Kasumi-1 (cell line): ENCODE data around the gene ANO2.
"Not testable (repeated sequence)": the region's sequence is repeated elsewhere in the genome, so short reads cannot be mapped to it uniquely, and the experiment has no call there.

Source experiments
- DNase-seq, 2 experiments: peaks; one replicate each; lab custom pipeline; 2025; lab: John Stamatoyannopoulos, UW

The ANO2 gene

DNA sequence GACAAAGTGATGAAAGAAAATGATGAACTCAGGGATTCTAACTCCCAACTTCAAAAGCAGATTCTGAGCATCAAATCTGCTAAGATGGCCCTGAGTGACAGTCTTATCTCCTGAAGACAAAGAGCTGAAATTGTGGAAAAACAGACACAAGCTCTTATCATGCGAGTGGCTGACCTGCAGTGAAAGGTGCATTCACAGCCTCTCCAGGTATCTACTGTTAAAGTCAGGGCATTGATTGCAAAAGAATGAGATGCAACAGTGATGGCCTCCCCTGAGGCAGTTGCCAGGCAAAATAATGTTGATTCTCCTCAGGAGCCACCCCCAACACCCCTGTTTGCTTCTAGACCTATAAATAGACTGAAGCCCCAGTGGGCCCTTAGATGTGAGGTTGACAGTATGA, 126.2 kb downstream of the ANO2 start:
- DNase-seq, result not testable (repeated sequence)

DNA sequence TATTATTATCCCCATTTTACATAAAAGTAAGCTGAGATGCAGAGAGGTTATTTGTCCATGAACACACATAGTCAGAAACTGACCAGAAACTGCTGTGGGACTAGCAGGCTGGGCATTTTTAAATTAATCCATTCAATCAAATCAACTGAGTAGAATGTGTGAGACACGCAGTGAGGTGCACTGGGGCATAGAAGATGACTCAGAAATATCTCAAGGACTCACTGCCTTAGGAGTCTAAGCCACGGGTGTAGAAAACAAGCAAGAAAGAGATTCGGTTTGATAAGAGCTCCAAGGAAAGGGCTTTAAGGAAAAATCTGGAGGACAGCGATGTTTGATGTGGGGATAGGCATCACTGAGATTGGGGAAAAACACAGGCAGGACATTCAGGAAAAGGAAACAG, 127.8 kb downstream of the ANO2 start:
- no peak for DNase-seq

DNA sequence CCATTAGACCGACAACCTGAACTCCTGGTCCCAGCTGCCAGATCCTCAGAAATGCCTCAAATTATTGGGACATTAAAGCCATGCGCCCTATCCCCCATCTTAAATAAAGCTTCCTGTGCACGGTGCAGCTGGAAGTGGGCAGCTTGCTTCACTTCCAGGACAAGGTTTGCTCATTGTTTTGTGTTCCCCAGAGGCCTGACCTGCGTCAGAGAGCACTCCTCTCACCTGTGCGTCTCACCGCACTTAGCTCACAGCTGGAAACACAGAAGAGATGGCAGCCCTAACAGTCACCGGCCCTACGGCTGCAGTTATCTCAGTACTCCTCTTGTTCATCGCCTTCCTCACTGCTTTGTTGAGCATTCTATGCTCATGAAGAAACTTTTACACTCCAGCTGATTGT, 135.5 kb downstream of the ANO2 start:
- no peak for DNase-seq

DNA sequence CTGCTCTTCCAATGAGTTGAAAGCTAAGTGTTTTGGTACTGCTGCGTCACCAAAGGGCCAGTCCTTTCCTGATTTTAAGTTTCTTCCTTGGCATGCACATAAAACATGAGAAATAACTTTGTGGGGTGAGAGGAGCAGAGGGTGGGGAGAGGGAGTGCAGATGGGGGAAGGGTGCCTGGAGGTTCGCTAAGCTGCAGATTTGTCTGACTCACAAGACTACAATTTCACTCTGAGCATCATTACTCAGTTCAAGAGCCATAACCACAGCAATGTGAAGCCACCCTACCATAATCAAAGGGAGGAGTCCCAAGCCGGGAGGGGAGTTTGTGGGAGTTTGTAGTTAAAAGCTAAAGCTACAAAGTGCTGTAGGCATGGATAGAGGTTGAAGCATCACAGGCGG, 136.1 kb downstream of the ANO2 start:
- DNase-seq, result no peak

DNA sequence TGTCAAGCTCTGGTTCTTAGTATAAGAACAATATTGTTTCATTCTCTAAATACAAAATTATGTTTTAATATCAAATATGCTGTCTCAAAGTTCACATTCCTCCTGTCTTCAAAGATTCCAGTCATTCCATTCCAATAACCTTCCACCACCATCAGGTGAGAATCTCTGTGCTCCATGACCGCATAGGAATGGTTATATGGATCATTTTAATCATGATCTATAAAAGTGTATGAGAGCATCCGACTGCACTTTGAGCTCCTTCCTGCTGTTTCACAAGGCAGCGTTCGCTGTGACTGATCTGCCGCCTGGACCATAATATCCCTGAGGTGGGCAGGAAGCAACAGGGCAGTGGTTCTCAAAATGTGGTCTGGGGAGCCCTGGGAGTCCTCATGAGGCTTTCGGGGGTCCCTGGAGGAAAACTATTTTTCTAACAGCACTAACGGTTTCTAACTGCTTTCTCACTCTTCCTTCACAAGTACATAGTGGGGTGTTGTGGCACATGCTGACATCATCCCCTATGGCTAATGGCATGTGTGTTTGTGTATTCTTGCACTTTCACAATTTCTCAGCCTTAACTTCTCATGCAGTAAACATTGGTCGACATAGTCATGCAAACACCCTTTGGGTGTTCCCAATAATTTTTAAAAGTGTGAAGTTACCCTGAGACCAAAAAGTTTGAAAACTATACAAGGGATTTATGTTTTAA, 137.4 kb downstream of the ANO2 start:
- no peak for DNase-seq

DNA sequence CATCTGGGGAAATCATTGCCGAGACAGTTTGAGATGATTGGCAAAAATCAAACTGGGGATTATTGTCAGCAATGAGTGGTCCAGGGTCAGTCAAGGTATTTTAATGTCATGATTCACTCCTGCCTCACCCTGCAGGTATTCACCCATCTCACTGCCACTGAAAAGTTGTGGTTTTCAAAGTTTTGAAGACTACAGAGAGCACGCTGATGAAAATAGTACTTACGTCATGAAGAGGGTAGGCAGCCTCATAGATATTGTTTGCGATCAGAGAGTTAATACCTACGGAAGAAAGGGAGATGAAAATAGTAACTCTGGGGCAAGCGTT, 138.0 kb downstream of the ANO2 start:
- no peak for DNase-seq

DNA sequence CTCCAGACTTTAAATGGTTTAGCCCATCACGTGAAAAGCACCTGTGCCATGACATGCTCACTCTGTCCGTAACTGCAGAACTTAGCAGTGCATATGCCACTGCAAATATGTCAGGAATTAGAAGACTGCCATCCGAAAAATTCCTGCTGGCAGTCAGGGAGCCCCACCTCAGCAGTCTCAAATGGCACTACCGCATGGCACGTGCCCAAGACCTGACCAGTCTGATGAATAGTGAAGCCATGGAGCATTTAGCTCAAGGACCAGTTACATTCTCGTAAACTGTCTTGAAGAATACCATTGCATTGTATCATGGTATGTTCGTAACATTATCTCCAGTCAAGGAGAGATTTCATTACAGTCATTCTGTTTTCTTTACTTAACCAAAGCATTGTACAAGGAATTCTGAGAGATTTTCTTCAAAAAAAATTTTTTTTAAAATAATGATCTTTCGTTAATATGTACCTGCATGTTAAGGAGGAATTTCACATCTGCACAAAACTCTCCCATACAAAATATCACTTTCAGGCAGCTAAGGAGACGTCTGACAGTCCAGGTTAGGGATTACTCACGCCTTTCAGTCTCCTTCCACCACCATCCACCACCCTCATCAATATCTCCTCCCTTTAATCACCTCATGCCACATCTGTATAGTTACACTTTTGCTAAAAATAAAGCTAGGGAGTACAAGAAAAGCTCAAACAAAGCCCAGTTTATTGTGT, 138.5 kb downstream of the ANO2 start:
- DNase-seq, result no peak

DNA sequence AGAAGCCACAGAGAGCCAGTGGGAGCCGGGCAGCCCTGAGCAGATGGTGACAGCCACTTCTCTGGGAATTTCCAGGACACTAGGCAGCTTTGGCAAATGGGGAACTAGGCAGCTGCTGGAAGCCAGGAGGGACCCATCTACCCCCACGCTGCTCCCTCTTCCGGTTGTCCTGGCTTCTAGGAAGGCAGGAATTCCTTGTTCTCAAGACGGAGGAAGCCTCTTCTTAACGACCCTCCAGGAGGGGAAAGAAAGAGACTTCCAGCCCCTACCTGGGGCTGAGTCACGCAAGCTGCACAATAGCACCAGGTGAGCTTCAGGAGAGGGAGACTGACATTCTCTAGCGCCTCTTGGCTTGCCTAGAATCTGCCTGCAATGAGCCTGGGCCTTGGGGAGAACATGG, 141.5 kb downstream of the ANO2 start:
- DNase-seq, result no peak

DNA sequence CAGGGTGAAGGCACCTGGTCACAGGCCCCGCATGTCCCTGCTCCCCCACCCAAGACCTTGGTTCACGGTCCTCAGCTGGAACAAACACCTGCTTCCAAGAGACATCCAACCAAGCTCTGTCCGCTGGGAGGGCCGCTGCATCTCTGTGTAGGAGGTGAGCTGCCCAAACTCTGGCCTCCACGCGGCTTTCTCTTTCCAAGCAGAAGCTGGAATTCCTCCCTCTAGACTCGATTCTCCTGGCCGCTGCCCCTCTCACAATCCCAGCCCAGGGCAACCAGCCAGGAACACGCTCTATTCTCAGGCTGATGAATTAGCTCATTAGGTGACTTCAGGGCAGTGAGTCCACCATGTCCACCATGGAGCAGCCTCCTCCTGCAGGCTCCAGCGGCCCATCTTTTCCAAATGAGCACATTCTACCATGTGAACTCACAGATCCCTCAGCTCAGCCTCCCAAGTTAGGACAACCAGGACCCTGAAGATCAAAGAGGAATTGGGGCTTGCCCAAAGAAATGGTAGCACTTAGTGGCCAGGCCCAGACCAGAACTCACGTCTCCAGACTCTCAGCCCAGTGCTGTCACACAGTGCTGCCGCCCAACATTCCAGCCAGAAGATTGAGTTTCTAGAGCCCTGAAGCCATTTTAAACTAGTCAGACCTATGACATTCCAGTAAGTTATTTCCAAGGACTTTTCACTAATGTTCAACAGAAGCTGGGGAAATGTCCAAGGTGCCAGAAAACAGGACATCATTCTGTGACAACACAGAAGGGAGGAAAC, 146.6 kb downstream of the ANO2 start:
- no peak for DNase-seq

DNA sequence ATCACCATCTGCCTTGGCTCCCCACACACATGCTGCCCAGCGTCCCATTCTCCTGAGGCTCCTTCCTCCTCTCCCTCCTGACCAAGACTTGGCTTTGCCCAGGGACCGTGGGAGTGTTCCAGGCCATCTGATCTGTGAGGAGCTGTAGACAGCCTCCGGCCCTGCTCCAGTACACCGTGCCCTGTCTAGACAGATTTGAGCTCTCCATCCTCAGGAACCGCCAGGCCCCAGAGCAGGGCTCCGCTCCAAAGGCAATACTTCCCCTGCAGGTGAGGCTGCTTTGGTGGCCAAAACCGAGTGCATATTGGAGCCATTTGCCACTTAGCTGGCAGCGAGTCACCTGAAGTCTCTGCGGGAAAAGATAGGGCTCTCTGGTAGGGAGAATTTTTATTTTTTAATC, 147.4 kb downstream of the ANO2 start:
- DNase-seq, result no peak

DNA sequence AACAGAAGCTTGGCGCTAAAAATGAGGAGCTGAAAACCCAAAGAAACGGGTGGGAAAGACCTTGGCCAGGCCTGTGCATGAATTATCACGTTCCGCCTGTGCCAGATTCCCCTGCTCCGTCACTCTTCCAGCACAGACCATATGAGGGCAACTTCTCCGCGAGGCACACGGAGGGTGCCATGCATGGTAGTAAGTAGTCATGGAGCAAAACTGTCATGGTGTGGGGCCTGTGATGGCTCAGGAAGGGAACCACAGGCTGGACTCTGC, 148.2 kb downstream of the ANO2 start:
- DNase-seq, result no peak

DNA sequence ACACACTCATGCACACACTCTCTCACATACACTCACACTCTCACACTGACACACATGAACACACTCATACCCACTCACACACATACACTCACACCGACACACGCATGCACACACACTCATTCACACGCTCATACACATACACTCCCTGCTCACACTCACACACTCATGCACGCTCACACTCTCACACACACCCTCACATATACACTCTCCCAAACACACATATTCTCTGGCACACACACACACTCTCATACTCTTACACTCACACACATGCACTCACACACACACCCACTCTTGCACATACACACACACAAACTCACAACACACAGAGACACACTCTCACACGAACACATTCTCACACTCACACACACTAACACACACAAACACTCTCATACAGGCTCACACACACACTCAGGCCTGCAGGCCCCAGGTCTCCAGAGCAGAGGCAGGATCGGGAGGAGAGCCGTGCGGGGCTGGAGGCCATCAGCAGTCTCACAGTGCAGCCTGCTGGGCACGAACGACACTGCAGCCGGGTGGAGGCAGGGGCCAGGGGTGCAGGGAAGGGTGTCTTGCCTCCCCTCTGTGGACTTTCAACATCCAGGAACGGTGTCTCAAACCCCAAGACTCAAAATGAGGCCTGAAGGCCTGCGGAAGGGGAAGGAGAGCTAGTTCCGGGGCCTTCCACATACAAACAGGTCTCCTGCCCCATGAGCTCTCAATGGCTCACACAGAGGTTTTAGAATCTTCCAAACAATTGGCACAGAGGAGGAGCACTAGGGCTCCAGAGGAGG, 148.7 kb downstream of the ANO2 start:
- no peak for DNase-seq

DNA sequence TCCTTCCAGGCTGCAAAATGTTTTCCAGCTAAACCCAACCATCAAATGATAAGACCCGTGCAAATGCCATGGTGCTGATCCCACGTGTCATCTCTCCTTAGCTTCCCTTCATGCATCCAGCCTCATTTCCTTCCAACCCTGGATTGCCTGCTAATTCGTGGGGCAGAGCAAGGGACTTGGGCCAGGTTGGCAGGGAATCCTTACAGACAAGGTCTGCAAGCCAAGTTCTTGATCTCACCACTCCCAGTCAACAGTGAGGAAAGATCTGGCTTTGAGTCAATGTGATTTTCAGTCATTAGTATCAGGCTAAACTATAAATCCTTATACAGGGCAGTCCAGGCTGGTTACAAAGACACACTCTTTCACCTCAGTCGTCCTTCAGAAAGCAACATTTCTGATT, 150.9 kb downstream of the ANO2 start:
- no peak for DNase-seq

DNA sequence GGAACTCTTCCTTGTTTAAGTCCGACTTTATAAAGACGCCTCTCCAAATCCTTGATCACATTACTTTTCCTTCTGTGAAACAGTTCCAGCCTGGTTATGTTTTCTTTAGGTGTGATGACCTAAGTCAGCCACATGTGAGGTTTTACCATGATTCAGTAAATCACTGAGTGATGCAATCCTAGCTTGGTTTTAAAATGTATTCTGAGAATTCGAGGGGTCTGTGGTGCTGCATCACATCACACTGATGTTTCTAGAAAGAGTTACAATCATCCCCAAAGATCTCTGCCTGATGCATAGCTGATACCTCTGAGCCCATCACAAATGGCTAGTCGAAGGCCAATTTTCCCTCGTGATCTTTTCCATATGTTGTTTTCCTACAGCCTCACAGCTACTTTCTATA, 152.7 kb downstream of the ANO2 start:
- DNase-seq, result no peak

DNA sequence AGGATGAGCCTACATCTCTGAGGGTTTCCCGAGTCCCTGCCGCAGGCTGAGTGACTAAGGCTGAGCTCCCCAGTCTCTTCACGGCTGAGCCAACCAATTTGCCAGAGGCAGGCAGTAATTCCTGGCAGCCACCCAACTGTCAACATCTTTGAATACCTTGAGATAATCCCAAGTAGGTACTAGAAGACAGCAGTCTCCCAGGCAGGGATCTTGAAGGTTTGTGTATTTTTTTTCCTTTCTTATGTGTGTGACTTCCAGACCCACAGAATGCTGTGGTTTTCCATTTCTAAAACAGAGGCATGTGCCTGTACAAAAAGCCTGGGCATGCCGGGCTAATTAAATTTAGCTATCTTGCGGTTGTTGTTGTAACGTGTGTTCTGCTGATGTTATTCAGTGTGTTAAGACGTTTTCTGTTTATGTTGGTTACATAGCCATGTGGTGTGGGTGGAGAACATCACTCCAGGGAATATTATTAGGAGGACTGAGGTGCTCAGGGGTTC, 155.5 kb downstream of the ANO2 start:
- DNase-seq, result no peak

DNA sequence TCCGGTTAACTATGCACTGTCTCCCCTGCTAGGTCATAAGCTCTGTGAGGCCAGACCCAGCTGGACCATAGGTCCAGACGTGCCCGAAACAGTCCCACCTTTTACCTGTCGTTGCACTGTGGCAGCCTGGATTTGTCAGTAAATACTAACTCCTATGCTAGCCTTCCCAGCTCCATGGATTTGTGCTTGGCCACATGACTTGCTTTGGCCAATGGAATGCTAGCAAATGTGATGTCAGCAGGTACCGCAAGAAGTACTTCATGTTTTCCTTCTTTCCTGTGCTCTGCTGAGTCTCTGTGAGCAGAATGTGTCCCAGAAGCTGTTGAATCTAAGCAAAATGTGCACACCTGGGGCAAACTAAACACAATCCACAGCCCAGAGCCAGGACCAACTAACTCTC, 157.2 kb downstream of the ANO2 start:
- DNase-seq, result no peak

DNA sequence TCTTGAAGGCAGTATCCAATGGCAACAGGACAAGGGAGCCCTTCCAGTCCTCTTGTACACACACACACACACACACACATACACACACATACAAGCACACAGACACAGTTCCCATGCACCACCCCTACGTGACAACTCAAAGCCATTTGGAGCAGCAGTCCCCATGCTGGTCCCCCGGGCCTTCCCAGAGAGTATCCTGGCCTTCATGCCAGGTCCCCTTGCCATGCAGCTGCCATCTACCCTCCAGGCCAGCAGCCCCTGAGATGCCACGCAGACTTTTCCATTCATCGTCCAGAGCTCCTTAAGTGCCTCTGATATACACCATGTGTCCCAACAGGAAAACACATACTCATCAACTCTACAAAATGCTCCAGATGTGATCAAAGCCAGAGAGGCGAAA, 159.5 kb downstream of the ANO2 start:
- no peak for DNase-seq

DNA sequence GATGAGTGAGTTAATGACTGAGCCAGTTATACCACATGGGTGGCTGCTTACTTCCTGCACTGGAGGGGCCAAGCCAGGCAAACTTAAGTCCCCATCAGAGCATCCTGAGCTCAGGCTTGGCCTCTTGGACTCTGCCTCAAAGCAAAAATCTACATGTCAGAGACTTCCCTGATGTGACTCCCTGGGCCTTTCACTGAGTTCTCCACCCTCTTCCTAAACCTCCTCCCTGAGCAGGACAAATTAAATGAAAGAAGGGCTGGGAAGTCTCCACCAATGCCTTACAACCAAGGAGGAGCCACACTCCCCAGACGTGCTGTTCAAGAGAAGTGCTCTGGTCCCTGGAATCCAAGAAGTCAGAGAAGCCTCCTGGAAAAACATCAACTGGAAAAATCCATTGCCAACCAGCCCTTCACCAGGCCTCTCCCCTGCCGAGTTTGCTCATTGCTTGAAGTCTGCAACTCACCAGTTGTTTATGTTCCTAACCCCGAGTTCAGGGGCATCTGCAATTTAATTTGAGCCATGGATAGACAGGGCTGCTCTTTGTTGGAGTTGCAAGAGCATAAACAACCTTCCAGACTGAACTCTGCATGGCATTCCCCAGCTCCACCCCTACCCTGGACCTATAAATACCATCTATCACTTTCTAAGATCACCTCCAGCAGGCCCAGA, 160.5 kb downstream of the ANO2 start:
- DNase-seq, result no peak

DNA sequence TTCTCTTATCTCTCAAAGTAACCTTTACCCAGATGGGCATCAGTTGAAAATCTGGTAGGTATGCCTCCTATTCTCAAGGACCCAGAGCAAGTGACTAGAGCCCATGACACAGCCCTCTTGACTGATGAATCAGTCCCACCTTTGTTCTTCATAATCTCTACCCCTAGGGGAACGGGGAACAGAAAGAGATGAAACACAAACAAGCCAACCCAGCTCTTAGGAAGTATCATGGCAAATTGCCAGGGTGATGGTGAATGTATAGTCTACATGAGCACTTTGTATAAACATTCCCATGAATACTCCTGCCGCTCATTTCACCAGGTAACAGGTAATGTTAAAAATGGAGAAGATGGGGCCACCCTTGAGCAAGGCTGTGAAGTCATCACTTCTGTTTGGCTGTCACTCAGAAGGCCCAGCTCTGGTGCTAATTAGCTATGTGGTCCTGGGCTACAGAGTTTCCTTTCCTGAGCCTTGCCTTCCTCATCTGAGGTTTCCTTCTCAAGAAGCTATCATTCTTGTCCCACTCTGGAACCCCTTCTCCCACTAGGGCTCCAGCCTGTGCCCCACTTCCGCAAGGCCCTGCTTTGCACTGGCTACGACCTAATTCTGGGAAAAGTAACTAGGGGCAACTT, 161.7 kb downstream of the ANO2 start:
- no peak for DNase-seq

DNA sequence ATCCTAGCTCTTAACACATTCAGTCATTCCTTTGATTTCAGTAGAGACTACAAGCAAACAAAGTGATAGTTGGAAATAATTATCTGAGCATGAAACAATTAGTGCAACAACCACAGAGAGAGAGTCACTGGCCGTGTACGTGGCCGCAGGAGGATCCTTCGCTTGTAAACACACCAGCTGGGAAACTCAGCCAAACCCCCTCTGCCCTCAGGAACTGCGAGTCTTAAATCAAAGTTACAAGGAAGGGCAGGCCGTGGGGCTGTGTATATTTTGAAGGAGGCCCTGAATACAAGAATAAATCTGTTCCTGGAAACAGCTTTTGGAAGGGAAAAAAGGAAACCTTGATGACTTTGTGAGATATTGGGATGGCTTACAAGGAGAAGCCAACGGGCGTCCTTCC, 164.5 kb downstream of the ANO2 start:
- DNase-seq, result no peak

DNA sequence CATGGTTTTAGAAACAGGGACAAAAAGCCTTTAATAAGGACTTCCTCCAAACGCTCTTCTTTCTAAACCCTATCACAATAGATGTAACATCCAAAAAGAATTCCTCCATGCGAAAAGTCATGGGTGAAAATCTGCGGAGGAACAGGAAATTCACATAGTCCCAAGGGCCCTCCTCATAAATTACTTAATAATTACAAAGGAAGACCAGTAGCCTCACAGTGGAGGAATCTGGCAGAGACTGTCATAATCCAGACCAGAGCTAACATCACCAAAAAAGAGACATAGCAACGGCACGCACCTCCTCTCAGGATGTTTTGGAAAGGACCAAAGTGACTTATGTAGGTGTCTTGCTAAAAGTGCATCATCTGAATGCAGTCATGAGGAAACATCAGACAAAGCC, 165.7 kb downstream of the ANO2 start:
- DNase-seq, result no peak

DNA sequence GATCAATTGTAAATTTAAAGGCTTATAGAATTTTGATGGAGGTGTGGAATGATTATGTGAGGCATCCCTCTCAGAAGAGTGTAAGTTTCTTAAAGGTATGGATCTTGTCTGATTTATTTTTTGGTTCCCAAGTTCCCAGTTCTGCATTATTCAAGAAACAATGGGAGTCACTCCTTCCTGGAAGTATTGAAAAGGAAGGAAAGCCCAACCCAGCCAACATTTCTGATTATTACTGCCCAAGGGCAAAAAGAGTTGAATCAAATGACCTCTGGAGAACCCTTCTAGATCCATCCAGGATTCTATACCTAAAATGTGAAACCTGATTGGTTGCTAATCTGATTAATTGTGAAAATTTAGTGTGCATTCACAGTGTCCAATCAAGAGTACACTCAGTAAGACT, 166.2 kb downstream of the ANO2 start:
- DNase-seq, result no peak
